ENCODE results near the gene SLC9A3. TPM values are rescaled to one million over a fixed set of nuclear protein-coding genes. Genes with fewer than 3 reads are reported as not detected.

Gene SLC9A3
- polyA plus RNA-seq, 10 donors = 1.3 to 3.3 (median 1.9) TPM

DNA sequence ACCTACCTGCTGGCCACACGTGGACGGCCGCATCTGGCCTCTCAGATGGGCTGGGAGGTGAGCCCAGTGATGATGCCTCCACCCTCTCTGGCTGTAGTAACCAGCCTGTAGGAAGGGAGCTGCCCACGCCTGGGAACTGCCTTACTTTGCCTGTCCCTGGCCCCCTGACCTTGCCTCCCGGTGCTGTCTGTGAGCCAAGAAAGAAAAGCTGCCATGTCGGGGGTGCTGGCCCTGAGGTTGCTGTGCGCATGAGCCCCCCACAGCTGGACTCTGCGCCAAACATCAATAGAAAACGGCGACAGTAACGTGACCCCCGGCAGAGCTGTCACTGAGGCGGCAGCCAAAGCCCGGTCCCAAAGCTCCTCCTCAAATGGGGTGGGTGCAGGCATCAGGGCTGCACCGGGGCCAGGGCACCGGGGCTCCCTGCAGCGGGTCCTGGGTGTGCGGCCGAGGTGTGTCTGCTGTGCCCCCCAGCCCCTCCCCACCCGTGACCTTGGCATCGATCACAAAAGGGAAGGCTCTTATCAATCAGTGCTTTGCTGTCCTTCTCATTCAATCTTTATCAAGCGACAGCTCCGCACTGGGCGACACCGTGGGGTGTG is 15.3 kb upstream of the SLC9A3 start:
- no peak for DNase-seq

DNA sequence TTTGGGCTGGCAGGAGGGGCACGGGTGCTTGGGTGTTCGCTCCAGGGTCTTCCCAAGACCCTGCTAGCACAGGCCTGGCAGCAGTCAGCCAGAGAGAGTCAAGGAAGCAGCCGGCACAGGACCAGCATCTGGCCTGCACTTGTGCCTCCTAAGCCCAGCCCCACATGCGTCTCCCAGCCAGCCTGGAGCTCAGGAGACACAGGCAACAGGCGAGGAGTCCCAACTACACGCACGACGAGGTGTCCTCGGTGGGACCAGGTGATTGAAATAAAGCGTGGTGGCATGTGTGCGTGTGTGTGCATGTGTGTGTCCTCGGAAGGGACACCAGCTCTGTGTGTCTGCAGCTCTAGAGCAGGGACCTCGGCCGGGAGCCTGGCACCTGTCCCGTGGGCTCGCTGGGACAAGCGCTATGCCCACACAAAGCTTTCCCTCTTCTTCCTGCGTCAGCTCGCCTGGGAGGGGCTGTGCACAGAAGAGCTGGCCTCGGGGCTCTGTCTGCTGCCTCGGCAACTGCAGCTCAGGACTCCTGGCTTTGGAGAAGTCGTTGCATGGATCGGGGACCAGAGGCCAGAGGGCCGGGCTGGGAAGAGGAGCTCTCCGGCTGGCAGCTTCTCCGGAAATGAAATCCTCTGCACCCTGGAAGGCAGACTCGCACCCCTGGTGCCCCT is 14.7 kb upstream of the SLC9A3 start:
- DNase-seq = no peak

DNA sequence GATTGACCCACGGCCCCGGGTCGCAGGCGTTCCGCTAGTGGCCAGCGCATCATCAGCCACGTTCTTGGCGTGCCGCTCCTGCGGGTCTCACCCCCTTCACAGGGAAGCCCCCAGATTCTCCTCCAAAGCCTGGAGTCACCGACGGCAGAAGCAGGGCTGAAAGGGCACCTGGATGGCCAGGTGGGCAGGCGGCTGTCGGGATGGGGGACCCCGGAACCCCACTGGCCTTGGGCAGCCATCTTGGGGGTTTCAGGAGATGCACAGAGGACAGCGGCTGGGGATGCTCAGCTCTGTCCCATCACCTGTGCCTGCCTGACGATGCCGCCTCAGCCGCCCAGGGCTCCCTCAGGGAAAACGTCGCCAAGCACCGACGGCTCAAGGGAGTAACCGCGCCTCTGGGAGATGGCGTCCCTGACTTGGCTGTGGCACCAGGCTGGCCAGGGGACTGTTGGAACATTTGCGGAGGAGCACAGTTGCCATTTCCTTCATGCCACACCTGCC is 14.1 kb upstream of the SLC9A3 start:
- DNase-seq = no peak

DNA sequence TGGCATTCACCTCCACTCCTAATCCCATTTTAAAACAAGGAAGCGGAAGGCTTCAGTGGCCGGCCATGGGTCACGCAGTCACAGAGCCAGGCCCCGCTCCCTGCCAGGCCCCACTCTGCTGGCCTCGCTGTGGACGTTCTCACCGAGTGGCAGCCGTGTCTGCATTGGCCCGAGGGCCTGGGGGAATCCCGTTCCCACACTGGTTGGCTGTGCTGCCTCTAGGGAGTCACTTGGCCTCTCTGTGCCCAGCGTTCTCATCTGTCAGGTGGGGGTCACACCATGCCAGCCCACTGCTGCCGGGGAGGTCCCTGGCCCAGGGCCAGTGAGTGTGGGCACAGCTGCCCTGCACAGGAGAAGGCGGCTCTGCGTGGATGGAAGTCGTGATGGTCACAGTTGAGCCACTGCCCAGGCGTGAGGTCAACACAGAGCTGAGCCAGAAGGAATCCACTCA is 13.4 kb upstream of the SLC9A3 start:
- DNase-seq = no peak

DNA sequence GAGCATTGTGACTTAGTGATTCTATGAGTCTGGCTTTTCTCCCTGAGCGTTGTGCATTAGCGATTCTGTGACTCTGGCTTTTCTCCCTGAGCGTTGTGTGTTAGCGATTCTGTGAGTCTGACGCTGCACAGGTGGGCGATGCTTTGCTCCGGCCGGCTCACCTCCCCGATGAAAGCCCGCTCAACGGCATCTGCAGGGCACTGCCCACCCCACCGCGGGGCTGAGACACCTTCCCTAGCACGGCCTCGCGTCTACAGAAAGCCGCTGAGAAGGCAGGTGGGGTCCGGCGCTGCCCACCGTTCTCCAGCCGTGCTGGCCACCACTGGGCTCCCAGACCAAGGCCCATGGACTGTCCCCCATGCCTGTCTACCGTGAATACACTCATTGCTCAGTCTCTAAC is 12.8 kb upstream of the SLC9A3 start:
- no peak for DNase-seq

DNA sequence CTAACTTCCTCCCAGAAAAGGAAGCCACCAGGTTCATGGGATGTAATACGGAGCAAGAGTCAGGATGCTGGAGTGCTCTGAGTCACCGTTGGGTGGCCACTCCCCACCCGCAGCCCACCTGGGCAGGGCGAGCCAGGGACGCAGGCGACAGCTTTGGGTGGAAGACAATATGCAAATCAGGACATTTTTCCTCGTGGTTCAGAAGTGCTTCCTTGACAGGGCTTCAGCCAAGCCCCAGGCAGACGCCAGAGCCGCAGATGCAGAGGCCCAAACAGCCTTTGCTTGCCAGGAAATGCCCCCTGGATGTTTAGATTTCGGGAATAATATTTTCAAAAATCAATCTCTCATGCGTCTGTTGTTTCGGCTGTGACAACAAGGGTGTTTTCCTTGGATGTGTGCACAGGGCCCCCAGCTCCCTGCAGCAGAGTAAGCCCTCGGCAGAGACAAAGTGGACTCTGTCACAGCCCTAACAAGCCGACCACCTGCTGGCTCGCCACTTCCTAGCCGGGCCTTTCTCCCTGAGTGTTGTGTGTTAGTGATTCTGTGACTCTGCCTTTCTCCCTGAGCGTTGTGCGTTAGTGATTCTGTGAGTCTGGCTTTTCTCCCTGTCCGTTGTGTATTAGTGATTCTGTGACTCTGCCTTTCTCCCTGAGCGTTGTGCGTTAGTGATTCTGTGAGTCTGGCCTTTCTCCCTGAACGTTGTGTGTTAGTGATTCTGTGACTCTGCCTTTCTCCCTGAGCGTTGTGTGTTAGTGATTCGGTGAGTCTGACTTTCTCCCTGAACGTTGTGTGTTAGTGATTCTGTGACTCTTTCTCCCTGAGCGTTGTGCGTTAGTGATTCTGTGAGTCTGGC is 11.8 kb upstream of the SLC9A3 start:
- DNase-seq = no peak

DNA sequence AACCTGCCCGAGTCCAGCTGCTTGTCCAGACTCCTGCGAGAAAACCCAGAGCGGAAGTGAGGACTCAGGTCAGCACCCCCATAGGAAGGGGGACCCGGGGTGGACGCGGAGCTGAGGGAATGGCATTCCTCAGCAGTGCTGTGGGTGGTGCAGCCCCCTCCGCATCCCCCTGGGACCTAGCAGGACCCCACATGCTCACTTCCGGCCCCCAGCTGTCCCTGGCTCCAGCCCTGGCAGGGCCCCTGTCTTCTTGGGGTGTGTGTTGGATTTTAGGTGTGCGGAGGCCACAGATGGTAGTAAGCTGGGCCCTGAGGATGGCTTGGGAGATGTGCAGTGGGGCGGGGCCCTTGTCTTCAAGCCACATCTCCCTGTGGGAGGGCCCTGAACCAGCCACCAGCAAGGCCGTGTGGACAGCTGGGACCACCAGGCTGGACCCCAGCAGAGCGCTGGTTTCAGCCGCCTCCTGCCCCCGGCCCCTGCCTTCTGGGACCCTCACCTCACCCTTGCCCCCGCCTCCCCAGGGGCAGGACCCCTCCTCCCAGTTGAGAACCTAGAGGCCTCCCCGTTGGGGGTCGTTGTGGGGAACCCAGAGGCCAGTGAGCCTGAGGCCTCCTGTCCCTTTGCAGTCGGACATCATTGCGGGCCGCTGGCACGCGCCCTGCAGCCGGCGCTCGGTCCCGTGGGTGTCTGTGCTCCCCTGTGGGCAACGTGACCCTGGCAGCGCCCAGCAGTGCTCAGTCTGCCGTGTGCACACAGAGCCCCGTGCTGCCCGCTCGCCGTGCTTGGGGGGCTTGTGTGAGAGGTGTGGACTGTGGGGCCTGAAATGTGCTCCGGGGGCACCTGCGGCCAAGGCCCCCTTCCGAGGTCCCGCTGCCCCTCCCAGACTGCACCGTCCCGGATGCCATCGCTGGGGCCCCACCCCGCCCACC is 10.8 kb upstream of the SLC9A3 start:
- no peak for DNase-seq

DNA sequence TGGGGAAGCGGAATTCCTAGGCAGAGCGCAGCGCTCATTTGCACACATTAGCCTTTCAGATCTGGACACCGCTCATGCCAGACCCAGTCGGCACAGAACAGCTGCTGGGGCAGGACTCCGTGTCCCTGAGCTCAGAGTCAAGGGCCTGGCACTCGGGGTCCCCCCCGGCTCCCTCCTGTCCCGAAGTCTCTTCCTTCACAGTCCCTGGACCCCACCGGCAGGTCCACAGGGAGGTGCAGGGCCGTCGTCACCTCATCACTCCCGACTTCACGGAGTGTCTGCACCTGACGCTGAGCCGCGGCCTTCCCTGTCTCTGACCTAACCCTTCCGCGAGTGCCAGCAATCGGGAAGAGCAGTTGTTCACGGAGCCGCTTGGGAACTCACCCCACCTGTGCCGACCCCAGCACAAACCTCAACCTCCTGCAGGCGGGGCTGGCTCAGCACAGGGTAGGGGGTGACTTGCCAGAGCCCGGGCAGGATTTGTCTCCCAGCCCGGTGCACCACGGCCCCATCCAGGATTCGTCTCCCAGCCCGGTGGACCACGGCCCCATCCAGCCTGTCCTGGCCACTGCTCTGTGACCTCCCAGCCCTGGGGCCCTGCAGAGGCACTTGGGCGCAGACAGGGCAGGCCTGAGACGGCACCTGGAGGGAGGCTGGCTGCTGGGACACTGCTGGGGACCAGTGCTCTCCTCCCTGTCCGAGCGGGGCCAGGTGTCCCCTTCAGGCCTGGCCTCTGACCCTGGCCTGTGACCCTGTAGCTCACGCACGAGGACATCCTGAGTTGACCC is 9.9 kb upstream of the SLC9A3 start:
- no peak for DNase-seq

DNA sequence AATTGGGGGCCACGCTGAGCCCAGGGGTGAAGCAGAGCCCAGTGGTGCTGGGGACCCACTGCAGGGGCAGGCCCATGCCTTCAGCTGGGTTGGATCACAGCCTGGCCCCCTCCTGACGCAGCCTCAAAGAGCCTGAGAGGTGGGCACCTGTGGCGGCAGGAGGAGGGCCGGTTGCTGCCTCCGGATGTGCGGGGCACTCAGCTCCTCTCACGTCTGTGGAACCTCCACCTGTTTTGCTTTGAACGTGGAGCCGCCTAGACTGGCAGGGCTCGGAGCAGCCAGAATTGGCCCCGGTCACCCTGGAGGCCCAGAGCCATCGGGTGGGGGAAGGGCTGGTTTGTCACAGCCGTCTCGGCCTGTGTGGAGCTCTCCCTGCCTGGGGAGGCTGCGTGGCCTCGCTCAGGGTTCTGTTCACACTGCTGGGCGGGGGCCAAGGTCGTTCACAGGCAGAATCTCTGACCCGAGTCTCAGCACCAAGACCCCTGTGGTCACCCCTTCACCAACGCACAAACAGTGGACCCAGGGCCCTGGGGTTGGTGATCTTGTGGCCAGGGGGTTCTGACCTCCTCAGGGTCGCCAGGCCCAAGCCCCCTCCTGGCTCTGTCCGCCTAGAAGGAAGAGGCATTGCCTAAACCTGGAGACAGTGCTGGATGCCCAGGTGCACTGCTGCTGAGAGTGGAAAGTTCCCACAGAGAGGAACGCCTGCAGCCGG is 9.2 kb upstream of the SLC9A3 start:
- DNase-seq = no peak

DNA sequence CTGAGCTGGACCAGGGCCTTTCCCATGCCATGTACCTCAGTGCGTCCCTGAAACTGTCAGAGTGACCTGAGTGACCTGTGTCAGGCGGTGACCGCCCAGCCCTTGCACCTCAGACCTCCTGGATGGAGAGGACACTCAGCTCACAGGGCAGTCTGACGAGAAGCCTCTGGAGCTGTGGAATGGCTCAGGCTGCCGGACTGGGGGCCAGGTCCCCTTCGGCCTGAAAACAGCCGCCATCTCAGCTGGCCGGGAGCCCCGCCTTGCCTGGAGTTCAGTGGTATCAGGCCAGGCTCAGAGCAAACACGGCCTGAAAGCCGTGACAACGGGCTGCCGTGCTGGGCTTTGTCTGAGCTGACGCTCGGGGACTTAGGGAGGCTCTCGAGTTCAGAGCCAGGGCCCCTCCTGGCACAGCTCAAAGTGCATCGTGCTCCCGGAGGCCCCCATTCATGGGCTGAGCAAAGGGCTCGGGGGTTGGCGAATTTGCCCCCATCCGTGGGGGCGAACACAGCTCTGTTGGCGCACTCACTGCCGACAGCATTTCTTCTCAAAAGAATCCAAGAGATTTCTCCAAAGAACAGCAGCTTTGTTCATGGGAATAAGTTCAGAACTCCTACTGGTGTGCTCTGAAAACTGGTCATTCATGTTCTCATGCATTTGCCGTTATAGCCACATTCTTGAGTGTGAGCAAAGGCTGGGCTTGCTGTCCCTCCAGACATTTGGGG is 8.4 kb upstream of the SLC9A3 start:
- DNase-seq = no peak

DNA sequence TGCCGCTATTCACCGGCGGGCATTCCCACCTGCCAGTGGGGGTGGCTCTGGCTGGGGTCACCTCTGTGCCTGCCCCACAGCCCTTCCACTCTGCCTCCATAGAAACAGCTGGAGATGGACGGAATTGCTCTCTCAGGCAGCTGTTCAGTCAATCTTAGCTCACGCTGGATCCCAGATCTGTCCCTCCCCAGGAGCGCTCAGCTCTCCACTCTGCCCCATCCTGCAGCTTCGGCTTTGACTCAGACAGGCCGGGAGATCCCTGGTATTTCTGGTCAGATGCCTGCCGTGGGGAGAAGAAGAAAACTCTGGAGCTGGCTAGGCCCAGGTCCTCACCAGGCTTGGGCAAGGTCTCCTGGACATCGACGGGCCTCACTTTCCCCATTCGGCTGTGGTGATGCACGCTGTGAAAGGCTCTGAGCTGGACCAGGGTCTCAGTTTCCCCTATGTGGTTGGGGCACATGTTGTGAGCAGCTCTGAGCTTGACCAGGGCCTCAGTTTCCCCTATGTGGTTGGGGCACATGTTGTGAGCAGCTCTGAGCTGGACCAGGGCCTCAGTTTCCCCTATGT is 7.6 kb upstream of the SLC9A3 start:
- DNase-seq = no peak

DNA sequence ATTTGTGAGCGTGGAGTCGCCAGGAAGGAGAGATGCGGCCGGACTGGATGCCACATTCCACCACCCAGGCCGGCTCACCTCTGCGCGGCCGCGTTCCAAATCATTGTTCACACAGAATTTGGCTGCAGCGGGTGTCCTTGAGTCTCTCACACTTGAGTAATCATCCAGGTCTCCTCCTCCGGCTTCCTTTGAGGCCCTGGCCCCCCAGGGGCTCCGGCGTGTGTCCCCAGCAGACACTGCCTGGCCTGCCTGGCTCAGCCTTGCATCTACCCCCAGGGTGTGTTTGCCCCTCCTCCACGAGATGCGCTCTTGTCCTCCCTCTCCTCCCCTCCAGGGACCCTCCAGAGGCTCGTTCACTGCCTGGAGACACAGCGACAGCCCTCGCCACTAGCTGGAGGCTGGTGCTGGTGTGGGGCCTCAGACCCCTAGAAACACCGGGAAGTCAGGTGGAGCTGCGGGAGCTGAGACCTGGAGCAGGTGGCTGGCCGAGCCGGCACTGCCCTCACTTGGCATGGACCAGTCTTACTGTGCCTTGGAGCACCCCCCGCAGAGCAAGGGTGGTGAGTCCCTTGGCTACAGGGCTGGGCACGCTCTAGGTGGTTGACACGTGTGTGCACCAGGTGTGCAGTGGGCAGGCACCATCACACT is 7.0 kb upstream of the SLC9A3 start:
- DNase-seq = no peak

DNA sequence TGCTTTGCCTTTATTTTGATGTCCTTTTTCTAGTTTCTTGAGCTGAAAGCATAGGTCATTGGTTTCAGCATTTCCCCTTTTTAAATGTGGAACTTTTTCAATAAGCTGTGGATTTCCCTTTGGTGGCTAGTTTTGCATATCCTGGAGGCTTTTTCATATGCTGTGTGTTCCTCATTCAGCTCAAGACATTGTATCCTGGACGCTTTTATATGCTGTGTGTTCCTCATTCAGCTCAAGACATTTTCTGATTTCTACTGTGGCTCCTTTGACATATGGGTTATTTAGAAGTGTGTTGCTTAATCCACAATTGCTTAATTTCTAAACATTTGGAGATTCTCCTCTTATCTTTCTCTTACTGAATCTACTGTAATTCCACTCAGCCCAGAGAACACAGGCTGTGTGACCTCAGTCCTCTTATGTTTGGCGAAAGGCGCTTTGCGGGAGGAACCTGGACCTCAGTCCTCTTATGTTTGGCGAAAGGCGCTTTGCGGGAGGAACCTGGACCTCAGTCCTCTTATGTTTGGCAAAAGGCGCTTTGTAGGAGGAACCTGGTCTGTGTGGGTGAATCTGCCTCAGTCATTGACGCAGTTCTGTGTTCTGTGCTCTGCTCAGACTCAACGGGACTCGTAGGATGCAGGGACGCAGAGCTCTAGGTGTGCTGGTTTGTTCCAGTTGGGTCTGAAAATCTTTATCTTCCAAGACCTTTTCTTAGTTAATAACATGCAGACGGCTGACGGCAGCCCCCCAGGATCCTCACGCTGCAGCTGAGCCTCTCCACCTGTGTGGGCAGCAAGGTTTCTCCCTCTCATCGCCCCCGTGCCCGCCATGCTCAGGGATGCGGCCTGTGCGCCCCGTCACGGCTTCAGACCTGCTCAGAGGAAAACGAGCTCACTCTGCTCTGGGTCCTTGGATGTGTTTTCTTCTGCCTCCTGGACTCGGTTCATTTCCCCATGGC is 6.0 kb upstream of the SLC9A3 start:
- DNase-seq = no peak

DNA sequence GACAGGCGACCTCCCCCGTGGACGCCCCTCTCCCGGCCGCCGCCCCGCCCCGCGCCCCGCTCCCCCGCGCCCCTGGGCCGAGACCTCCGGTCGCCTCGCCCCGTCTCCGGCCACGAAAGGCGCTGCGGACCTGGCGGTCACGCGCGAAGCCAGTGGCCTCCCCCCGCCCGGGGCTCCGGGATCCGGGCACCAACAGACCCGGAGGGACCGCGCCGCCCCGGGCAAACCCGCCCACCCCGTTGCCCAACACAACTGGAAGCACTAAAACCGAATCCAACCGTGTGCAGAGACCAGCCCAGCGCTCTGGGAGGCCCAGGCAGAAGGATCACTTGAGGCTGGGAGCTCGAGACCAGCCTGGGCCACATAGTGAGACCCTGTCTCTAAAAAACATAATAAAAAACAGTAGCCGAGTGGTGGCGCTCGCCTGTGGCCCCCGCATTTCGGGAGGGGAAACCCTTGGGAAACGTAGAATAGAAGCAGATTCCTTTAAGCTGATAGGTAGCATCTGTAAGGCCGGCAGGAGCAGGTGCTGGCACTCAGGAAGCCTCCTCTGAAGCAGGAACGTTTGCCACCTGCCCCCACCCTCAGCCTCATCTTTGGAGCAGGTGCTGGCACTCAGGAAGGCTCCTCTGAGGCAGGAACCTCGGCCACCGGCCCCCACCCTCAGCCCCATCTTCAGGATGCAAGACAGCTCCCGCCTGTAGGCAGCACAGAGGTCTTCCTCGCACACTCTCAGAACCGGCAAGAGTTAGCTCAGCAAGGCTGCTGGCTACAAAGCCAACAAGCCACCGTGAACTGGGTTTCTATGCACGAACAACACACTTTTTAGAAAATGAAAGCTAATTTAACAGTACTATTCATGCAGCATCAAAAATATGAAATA is 4.6 kb upstream of the SLC9A3 start:
- DNase-seq = no peak

DNA sequence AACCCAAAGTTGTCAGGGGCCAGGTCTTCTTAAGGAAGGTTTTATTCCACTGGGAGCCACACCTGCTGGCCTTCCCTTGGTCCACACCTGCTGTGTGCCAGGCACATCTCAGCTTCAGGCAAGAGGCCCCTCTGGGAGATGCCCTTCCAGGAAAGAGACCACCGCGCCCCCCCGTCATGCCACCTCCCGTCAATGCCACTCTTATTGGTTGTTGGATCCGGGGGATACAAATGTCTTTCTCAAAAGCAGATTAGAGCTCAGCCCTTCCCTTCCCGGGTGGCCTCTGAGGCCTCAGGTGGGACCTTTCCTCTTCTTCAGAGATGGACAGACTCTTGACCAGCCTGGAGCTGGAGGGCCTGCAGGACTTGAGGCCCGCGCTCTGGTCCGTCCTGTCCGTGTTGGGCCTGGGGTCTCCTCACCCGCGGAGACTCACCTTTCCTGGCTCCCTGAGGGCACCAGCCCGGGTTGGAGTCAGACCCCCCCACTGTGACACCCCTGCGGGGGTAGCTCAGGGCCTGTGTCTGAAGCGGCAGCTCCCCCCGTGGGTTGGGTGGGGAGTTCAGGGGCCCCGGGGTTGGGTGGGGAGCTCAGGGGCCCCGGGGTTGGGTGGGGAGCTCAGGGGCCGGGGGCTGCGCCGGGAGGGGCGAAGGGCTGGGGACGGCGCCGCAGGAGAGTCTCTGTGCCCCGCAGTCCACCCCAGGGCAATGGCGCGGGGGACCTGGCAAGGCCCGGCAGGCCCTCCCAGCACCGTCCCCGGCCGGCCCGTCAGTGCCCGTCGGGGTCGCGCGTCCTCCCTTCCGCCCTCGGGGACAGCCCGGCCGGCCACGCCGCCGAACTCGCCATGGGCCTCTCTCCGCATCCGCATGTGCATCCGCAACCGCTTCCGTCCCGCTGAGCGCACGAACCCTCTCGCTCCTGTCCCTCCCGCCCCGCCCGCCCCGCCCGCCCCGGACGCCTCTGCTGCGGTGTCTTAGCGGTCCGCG is 3.7 kb upstream of the SLC9A3 start:
- DNase-seq = no peak

Data from muscle of back (tissue), 11 donors.